ENCODE results near the gene CAPN3.

CAPN3 gene

DNA sequence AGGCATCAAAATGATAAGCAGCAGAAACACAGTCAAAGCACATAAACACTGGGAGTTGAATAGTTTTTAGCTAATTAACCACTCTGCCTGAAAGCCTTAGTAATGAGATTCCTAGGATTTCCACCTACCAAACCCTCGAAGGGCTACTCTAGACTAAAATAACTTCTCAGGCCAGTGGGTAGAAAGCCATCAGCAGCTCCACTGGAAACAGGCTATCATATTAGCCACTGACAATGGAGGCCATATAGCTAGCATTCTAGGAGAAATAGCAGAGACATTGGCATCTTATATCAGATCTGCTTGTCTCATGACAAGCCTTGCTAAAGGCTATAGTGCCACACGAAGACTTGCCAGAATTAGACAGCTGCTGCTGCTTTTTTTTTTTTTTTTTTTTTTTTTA lies 4.5 kb upstream of the CAPN3 start:
- Histone ChIP-seq H3K4me3 (ENCODE audit: low read depth, low read length) (no peak overlapping the region), H3K36me3 (ENCODE audit: control insufficient read depth in 2 of 2, insufficient read depth in 1 of 2, low read length in 2 of 2) (peaks cover 0 to 3% of the 10 kb centered on the region in 2 experiments; a peak in 1 of 3 replicates), H3K4me1 (ENCODE audit: control insufficient read depth, insufficient read depth, low read length) (no peaks in the 10 kb centered on the region), H3K9me3 (ENCODE audit: control insufficient read depth, insufficient read depth, low read depth, low read length) (no peaks in the 10 kb centered on the region), H3K27ac (ENCODE audit: extremely low read depth, low read depth, low read length) (no peak overlapping the region)
- ChIA-PET CTCF (no interaction called here), POLR2A (no interaction called here)
- TF ChIP-seq, protein P1, sequence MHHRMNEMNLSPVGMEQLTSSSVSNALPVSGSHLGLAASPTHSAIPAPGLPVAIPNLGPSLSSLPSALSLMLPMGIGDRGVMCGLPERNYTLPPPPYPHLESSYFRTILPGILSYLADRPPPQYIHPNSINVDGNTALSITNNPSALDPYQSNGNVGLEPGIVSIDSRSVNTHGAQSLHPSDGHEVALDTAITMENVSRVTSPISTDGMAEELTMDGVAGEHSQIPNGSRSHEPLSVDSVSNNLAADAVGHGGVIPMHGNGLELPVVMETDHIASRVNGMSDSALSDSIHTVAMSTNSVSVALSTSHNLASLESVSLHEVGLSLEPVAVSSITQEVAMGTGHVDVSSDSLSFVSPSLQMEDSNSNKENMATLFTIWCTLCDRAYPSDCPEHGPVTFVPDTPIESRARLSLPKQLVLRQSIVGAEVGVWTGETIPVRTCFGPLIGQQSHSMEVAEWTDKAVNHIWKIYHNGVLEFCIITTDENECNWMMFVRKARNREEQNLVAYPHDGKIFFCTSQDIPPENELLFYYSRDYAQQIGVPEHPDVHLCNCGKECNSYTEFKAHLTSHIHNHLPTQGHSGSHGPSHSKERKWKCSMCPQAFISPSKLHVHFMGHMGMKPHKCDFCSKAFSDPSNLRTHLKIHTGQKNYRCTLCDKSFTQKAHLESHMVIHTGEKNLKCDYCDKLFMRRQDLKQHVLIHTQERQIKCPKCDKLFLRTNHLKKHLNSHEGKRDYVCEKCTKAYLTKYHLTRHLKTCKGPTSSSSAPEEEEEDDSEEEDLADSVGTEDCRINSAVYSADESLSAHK (tag by site-specific recombination; IDR thresholded peaks at IDR 0.05): no peak
- no peak for TF ChIP-seq ZNF214 (tag by site-specific recombination; IDR thresholded peaks at IDR 0.05; ENCODE audit: borderline replicate concordance)
- TF ChIP-seq, protein P2, sequence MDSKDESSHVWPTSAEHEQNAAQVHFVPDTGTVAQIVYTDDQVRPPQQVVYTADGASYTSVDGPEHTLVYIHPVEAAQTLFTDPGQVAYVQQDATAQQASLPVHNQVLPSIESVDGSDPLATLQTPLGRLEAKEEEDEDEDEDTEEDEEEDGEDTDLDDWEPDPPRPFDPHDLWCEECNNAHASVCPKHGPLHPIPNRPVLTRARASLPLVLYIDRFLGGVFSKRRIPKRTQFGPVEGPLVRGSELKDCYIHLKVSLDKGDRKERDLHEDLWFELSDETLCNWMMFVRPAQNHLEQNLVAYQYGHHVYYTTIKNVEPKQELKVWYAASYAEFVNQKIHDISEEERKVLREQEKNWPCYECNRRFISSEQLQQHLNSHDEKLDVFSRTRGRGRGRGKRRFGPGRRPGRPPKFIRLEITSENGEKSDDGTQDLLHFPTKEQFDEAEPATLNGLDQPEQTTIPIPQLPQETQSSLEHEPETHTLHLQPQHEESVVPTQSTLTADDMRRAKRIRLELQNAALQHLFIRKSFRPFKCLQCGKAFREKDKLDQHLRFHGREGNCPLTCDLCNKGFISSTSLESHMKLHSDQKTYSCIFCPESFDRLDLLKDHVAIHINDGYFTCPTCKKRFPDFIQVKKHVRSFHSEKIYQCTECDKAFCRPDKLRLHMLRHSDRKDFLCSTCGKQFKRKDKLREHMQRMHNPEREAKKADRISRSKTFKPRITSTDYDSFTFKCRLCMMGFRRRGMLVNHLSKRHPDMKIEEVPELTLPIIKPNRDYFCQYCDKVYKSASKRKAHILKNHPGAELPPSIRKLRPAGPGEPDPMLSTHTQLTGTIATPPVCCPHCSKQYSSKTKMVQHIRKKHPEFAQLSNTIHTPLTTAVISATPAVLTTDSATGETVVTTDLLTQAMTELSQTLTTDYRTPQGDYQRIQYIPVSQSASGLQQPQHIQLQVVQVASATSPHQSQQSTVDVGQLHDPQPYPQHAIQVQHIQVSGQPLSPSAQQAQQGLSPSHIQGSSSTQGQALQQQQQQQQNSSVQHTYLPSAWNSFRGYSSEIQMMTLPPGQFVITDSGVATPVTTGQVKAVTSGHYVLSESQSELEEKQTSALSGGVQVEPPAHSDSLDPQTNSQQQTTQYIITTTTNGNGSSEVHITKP (tag by site-specific recombination; IDR thresholded peaks at IDR 0.05): no peak
- TF ChIP-seq, protein P3, sequence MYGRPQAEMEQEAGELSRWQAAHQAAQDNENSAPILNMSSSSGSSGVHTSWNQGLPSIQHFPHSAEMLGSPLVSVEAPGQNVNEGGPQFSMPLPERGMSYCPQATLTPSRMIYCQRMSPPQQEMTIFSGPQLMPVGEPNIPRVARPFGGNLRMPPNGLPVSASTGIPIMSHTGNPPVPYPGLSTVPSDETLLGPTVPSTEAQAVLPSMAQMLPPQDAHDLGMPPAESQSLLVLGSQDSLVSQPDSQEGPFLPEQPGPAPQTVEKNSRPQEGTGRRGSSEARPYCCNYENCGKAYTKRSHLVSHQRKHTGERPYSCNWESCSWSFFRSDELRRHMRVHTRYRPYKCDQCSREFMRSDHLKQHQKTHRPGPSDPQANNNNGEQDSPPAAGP (tag by site-specific recombination; IDR thresholded peaks at IDR 0.05): no peak
- TF ChIP-seq ZNF354C (tag by site-specific recombination; IDR thresholded peaks at IDR 0.05; ENCODE audit: borderline replicate concordance, low read depth): no peak
- TF ChIP-seq, protein P4, sequence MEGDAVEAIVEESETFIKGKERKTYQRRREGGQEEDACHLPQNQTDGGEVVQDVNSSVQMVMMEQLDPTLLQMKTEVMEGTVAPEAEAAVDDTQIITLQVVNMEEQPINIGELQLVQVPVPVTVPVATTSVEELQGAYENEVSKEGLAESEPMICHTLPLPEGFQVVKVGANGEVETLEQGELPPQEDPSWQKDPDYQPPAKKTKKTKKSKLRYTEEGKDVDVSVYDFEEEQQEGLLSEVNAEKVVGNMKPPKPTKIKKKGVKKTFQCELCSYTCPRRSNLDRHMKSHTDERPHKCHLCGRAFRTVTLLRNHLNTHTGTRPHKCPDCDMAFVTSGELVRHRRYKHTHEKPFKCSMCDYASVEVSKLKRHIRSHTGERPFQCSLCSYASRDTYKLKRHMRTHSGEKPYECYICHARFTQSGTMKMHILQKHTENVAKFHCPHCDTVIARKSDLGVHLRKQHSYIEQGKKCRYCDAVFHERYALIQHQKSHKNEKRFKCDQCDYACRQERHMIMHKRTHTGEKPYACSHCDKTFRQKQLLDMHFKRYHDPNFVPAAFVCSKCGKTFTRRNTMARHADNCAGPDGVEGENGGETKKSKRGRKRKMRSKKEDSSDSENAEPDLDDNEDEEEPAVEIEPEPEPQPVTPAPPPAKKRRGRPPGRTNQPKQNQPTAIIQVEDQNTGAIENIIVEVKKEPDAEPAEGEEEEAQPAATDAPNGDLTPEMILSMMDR (tag by site-specific recombination; IDR thresholded peaks at IDR 0.05): no peak
- TF ChIP-seq, protein P5, sequence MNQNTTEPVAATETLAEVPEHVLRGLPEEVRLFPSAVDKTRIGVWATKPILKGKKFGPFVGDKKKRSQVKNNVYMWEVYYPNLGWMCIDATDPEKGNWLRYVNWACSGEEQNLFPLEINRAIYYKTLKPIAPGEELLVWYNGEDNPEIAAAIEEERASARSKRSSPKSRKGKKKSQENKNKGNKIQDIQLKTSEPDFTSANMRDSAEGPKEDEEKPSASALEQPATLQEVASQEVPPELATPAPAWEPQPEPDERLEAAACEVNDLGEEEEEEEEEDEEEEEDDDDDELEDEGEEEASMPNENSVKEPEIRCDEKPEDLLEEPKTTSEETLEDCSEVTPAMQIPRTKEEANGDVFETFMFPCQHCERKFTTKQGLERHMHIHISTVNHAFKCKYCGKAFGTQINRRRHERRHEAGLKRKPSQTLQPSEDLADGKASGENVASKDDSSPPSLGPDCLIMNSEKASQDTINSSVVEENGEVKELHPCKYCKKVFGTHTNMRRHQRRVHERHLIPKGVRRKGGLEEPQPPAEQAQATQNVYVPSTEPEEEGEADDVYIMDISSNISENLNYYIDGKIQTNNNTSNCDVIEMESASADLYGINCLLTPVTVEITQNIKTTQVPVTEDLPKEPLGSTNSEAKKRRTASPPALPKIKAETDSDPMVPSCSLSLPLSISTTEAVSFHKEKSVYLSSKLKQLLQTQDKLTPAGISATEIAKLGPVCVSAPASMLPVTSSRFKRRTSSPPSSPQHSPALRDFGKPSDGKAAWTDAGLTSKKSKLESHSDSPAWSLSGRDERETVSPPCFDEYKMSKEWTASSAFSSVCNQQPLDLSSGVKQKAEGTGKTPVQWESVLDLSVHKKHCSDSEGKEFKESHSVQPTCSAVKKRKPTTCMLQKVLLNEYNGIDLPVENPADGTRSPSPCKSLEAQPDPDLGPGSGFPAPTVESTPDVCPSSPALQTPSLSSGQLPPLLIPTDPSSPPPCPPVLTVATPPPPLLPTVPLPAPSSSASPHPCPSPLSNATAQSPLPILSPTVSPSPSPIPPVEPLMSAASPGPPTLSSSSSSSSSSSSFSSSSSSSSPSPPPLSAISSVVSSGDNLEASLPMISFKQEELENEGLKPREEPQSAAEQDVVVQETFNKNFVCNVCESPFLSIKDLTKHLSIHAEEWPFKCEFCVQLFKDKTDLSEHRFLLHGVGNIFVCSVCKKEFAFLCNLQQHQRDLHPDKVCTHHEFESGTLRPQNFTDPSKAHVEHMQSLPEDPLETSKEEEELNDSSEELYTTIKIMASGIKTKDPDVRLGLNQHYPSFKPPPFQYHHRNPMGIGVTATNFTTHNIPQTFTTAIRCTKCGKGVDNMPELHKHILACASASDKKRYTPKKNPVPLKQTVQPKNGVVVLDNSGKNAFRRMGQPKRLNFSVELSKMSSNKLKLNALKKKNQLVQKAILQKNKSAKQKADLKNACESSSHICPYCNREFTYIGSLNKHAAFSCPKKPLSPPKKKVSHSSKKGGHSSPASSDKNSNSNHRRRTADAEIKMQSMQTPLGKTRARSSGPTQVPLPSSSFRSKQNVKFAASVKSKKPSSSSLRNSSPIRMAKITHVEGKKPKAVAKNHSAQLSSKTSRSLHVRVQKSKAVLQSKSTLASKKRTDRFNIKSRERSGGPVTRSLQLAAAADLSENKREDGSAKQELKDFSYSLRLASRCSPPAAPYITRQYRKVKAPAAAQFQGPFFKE (tag by site-specific recombination; IDR thresholded peaks at IDR 0.05; ENCODE audit: borderline replicate concordance): no peak
- TF ChIP-seq, protein P6, sequence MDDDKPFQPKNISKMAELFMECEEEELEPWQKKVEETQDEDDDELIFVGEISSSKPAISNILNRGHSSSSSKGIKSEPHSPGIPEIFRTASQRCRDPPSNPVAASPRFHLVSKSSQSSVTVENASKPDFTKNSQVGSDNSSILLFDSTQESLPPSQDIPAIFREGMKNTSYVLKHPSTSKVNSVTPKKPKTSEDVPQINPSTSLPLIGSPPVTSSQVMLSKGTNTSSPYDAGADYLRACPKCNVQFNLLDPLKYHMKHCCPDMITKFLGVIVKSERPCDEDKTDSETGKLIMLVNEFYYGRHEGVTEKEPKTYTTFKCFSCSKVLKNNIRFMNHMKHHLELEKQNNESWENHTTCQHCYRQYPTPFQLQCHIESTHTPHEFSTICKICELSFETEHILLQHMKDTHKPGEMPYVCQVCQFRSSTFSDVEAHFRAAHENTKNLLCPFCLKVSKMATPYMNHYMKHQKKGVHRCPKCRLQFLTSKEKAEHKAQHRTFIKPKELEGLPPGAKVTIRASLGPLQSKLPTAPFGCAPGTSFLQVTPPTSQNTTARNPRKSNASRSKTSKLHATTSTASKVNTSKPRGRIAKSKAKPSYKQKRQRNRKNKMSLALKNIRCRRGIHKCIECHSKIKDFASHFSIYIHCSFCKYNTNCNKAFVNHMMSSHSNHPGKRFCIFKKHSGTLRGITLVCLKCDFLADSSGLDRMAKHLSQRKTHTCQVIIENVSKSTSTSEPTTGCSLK (tag by site-specific recombination; IDR thresholded peaks at IDR 0.05): no peak
- no peak for TF ChIP-seq ZNF837 (tag by site-specific recombination; IDR thresholded peaks at IDR 0.05)
- TF ChIP-seq GLI4 (tag by site-specific recombination; IDR thresholded peaks at IDR 0.05): no peak
- no peak for TF ChIP-seq ZNF155 (tag by site-specific recombination; IDR thresholded peaks at IDR 0.05)
- no peak for TF ChIP-seq ZNF677 (tag by site-specific recombination; IDR thresholded peaks at IDR 0.05)
- no peak for TF ChIP-seq ZNF530 (tag by site-specific recombination; IDR thresholded peaks at IDR 0.05; ENCODE audit: low read depth)
- TF ChIP-seq ZNF19 (tag by site-specific recombination; IDR thresholded peaks at IDR 0.05; ENCODE audit: low read depth): no peak
- TF ChIP-seq ZNF830 (tag by site-specific recombination; IDR thresholded peaks at IDR 0.05; ENCODE audit: low read depth): no peak
- TF ChIP-seq, protein P7, sequence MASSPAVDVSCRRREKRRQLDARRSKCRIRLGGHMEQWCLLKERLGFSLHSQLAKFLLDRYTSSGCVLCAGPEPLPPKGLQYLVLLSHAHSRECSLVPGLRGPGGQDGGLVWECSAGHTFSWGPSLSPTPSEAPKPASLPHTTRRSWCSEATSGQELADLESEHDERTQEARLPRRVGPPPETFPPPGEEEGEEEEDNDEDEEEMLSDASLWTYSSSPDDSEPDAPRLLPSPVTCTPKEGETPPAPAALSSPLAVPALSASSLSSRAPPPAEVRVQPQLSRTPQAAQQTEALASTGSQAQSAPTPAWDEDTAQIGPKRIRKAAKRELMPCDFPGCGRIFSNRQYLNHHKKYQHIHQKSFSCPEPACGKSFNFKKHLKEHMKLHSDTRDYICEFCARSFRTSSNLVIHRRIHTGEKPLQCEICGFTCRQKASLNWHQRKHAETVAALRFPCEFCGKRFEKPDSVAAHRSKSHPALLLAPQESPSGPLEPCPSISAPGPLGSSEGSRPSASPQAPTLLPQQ (tag by site-specific recombination; IDR thresholded peaks at IDR 0.05): no peak
- TF ChIP-seq ZNF558 (tag by site-specific recombination; IDR thresholded peaks at IDR 0.05): no peak

All from HEK293 (cell line).